ENCODE data around the gene PRPF8.

DNA sequence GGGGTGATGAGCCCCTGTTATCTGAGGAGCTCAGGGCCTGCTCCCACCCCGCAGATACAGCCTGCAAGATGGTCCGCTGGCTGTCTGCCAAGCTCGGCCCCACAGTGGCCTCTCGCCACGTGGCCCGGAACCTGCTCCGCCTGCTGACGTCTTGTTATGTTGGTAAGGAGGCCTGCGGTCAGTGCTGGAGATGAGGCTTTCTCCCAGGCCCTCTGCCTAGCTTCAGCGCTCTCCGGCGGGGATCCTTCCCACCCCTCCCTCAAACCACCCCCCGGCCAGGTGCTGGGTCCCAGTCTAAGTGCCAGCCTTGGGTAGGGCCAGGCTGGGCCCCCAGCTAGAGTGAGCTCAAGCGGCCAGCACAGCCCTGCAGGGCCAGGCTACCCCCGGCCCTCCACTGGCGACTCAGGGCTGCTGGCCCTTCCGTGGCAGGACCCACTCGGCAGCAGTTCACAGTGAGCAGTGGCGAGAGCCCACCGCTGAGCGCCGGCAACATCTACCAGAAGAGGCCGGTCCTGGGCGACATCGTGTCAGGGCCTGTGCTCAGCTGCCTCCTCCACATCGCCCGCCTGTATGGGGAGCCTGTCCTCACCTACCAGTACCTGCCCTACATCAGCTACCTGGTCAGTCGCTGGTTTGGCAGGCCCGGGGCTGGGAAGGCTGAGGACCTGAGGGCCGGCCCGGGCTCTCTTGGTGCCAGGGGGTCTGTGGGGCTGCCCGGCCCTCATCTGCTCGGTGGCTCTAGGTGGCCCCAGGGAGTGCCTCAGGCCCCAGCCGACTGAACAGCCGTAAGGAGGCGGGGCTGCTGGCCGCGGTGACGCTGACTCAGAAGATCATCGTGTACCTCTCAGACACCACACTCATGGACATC, 45.9 kb upstream of the PRPF8 start:
- TF ChIP-seq ZEB1 (IDR thresholded peaks at IDR 0.05; ENCODE audit: insufficient replicate concordance, low read depth): no peak
- TF ChIP-seq, protein P1, sequence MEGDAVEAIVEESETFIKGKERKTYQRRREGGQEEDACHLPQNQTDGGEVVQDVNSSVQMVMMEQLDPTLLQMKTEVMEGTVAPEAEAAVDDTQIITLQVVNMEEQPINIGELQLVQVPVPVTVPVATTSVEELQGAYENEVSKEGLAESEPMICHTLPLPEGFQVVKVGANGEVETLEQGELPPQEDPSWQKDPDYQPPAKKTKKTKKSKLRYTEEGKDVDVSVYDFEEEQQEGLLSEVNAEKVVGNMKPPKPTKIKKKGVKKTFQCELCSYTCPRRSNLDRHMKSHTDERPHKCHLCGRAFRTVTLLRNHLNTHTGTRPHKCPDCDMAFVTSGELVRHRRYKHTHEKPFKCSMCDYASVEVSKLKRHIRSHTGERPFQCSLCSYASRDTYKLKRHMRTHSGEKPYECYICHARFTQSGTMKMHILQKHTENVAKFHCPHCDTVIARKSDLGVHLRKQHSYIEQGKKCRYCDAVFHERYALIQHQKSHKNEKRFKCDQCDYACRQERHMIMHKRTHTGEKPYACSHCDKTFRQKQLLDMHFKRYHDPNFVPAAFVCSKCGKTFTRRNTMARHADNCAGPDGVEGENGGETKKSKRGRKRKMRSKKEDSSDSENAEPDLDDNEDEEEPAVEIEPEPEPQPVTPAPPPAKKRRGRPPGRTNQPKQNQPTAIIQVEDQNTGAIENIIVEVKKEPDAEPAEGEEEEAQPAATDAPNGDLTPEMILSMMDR (CRISPR knock-in tag; IDR thresholded peaks at IDR 0.05): no peak
- no peak for TF ChIP-seq ARNT (IDR thresholded peaks at IDR 0.05)
- no peak for TF ChIP-seq BCL6 (CRISPR knock-in tag; IDR thresholded peaks at IDR 0.05)
